Myocyte (in vitro differentiated cells): ENCODE data around the gene DNAH9. TPM values are rescaled to one million over a fixed set of nuclear protein-coding genes. Genes with fewer than 3 reads are reported as not detected.

Source experiments
- DNase-seq: peaks from one replicate; pipeline ENCODE4 v3.0.0-alpha.2; 2012; ENCODE audit warnings: low read depth
- total RNA-seq: library from RNA; depleted of rRNA; stranded (reverse); fragments of >200 nt; gene quantifications from 2 replicates; pipeline ENCODE4 v1.2.3, GENCODE V29; 2014

DNAH9 gene
- total RNA-seq, 1 donor from 2014 or later = not detected

GRCh38 chr17:11757815-11758214, 159.5 kb downstream of the DNAH9 start:
- no peak for DNase-seq

- no peak for DNase-seq
Observed at GRCh38 chr17:11768106-11768505, 169.8 kb downstream of the DNAH9 start.

- DNase-seq = no peak
Observed at GRCh38 chr17:11768981-11769380, 170.7 kb downstream of the DNAH9 start.

- DNase-seq = no peak
Observed at GRCh38 chr17:11772031-11772430, 173.8 kb downstream of the DNAH9 start.

GRCh38 chr17:11779892-11780291, 181.6 kb downstream of the DNAH9 start:
- no peak for DNase-seq

- no peak for DNase-seq
Observed at GRCh38 chr17:11780621-11781020, 182.4 kb downstream of the DNAH9 start.

GRCh38 chr17:11786711-11787438, 188.6 kb downstream of the DNAH9 start:
- DNase-seq = no peak

GRCh38 chr17:11795906-11796305, 197.6 kb downstream of the DNAH9 start:
- DNase-seq = no peak

GRCh38 chr17:11797803-11798202, 199.5 kb downstream of the DNAH9 start:
- no peak for DNase-seq

- no peak for DNase-seq
Observed at GRCh38 chr17:11803231-11803969, 205.1 kb downstream of the DNAH9 start.

- DNase-seq = no peak
Observed at GRCh38 chr17:11805138-11805537, 206.9 kb downstream of the DNAH9 start.

- no peak for DNase-seq
Observed at GRCh38 chr17:11805952-11806351, 207.7 kb downstream of the DNAH9 start.

- no peak for DNase-seq
Observed at GRCh38 chr17:11807606-11808005, 209.3 kb downstream of the DNAH9 start.

GRCh38 chr17:11813278-11813677, 215.0 kb downstream of the DNAH9 start:
- DNase-seq = no peak

GRCh38 chr17:11813871-11814270, 215.6 kb downstream of the DNAH9 start:
- DNase-seq = no peak

- no peak for DNase-seq
Observed at GRCh38 chr17:11814655-11815262, 216.5 kb downstream of the DNAH9 start.

- DNase-seq = no peak
Observed at GRCh38 chr17:11816409-11816808, 218.1 kb downstream of the DNAH9 start.

- peak; percentile 37 for DNase-seq
Observed at GRCh38 chr17:11823862-11824261, 225.6 kb downstream of the DNAH9 start.

- no peak for DNase-seq
Observed at GRCh38 chr17:11825572-11826209, 227.4 kb downstream of the DNAH9 start.

- no peak for DNase-seq
Observed at GRCh38 chr17:11832401-11833137, 234.3 kb downstream of the DNAH9 start.

- no peak for DNase-seq
Observed at GRCh38 chr17:11836508-11836907, 238.2 kb downstream of the DNAH9 start.
